NCI-H2081 (cell line): Measurements from ENCODE around the gene KCNQ1.

Experiments used
- DNase-seq, 2 experiments: peaks; one replicate each; lab custom pipeline; 2025; lab: John Stamatoyannopoulos, UW

The KCNQ1 gene

GRCh38 chr11:2581151-2581930 is 136.5 kb downstream of the KCNQ1 start:
- no peak for DNase-seq

GRCh38 chr11:2581931-2582350 is 137.1 kb downstream of the KCNQ1 start:
- no peak for DNase-seq

GRCh38 chr11:2582351-2582945 is 137.6 kb downstream of the KCNQ1 start:
- no peak for DNase-seq

GRCh38 chr11:2582946-2583604 is 138.3 kb downstream of the KCNQ1 start:
- DNase-seq = no peak

GRCh38 chr11:2583605-2583958 is 138.8 kb downstream of the KCNQ1 start:
- no peak for DNase-seq

- DNase-seq = no peak
Measured at GRCh38 chr11:2584434-2584811, 139.6 kb downstream of the KCNQ1 start.

GRCh38 chr11:2584812-2585565 is 140.2 kb downstream of the KCNQ1 start:
- no peak for DNase-seq

- DNase-seq = no peak
Measured at GRCh38 chr11:2585566-2586086, 140.8 kb downstream of the KCNQ1 start.

GRCh38 chr11:2586087-2586792 is 141.4 kb downstream of the KCNQ1 start:
- DNase-seq = no peak

GRCh38 chr11:2586793-2587131 is 142.0 kb downstream of the KCNQ1 start:
- DNase-seq = no peak

- no peak for DNase-seq
Measured at GRCh38 chr11:2587132-2587930, 142.5 kb downstream of the KCNQ1 start.

- DNase-seq = no peak
Measured at GRCh38 chr11:2587976-2588748, 143.4 kb downstream of the KCNQ1 start.

GRCh38 chr11:2588809-2589537 is 144.2 kb downstream of the KCNQ1 start:
- DNase-seq = no peak

- no peak for DNase-seq
Measured at GRCh38 chr11:2589538-2589934, 144.7 kb downstream of the KCNQ1 start.

GRCh38 chr11:2590131-2590964 is 145.5 kb downstream of the KCNQ1 start:
- DNase-seq = no peak

- DNase-seq = no peak
Measured at GRCh38 chr11:2590965-2591754, 146.4 kb downstream of the KCNQ1 start.

GRCh38 chr11:2591805-2592204 is 147.0 kb downstream of the KCNQ1 start:
- no peak for DNase-seq
